COR-L47 (cell line): ENCODE measurements around the gene EHD1.
"Not testable (repeated sequence)": the region's sequence is repeated elsewhere in the genome, so short reads cannot be mapped to it uniquely, and the experiment has no call there.

ENCODE experiments used
- DNase-seq: peaks from one replicate; lab custom pipeline; 2025; lab: John Stamatoyannopoulos, UW

EHD1 gene

GRCh38 chr11:64856382-64857227 is 21.8 kb downstream of the EHD1 start:
- no peak for DNase-seq

- DNase-seq = no peak
These were observed 22.7 kb downstream of the EHD1 start for GRCh38 chr11:64855596-64856304.

- no peak for DNase-seq
These were observed 23.6 kb downstream of the EHD1 start for GRCh38 chr11:64854534-64855502.

GRCh38 chr11:64854157-64854533 is 24.3 kb downstream of the EHD1 start:
- no peak for DNase-seq

GRCh38 chr11:64853709-64854108 is 24.7 kb downstream of the EHD1 start:
- DNase-seq = no peak

- no peak for DNase-seq
These were observed 25.5 kb downstream of the EHD1 start for GRCh38 chr11:64852804-64853509.

- no peak for DNase-seq
These were observed 26.5 kb downstream of the EHD1 start for GRCh38 chr11:64851831-64852351.

GRCh38 chr11:64850979-64851567 is 27.3 kb downstream of the EHD1 start:
- no peak for DNase-seq

- DNase-seq = no peak
These were observed 28.6 kb downstream of the EHD1 start for GRCh38 chr11:64849598-64850356.

GRCh38 chr11:64848826-64849597 is 29.4 kb downstream of the EHD1 start:
- DNase-seq = no peak

GRCh38 chr11:64848214-64848825 is 30.1 kb downstream of the EHD1 start:
- DNase-seq = no peak

GRCh38 chr11:64846998-64847666 is 31.3 kb downstream of the EHD1 start:
- peak; percentile 91 for DNase-seq

- DNase-seq = not testable (repeated sequence)
These were observed 32.7 kb downstream of the EHD1 start for GRCh38 chr11:64845776-64846129.

- DNase-seq = no peak
These were observed 33.2 kb downstream of the EHD1 start for GRCh38 chr11:64845129-64845775.

GRCh38 chr11:64844330-64845128 is 33.9 kb downstream of the EHD1 start, which contains the start of gene CDC42BPG:
CDC42BPG (minus strand) TSS chr11:64844653; CDS start chr11:64844569, 84 bp downstream.
- peak; percentile 80 for DNase-seq

- DNase-seq = no peak
These were observed 34.6 kb downstream of the EHD1 start for GRCh38 chr11:64843686-64844329.
